HFFc6 (cell line): ENCODE data around the gene RAB11A. TPM values are rescaled to one million over a fixed set of nuclear protein-coding genes. Genes with fewer than 3 reads are reported as not detected.

Experiments
- DNase-seq: peaks from one replicate; pipeline ENCODE4 v3.0.0-alpha.2; 2018
- H3K27ac Mint-ChIP-seq: 2 replicates; pipeline ENCODE4 v1.8.0; 2020; ENCODE audit warnings: mild to moderate bottlenecking, mixed read lengths
- H3K27me3 Mint-ChIP-seq: 2 replicates; pipeline ENCODE4 v1.8.0; 2021; ENCODE audit warnings: mild to moderate bottlenecking, moderate library complexity, mixed read lengths; ENCODE audit not compliant: insufficient read depth
- H3K36me3 Mint-ChIP-seq: 2 replicates; pipeline ENCODE4 v1.8.0; 2021; ENCODE audit warnings: low read depth, mixed read lengths
- H3K4me1 Mint-ChIP-seq: 2 replicates; pipeline ENCODE4 v1.8.0; 2020; ENCODE audit warnings: low read depth, mixed read lengths
- H3K4me3 Mint-ChIP-seq: 2 replicates; pipeline ENCODE4 v1.8.0; 2020; ENCODE audit warnings: mild to moderate bottlenecking, moderate library complexity, mixed read lengths
- H3K9me3 Mint-ChIP-seq: 2 replicates; pipeline ENCODE4 v1.8.0; 2020; ENCODE audit warnings: mild to moderate bottlenecking, mixed read lengths
- CTCF ChIP-seq: fragments of 200-600 bp; sonication (generic); IDR thresholded peaks from 2 replicates; pipeline ENCODE4 v1.5.0; 2021; ENCODE audit warnings: antibody characterized with exemption, mild to moderate bottlenecking
- total RNA-seq, 6 experiments: library from RNA; stranded (reverse); fragmentation: NEBNext Ultra II Directional; extraction: Animal tissue kit (Norgen Biotek cat#: 25700); gene quantifications; 2 replicates in 1 of 6; 3 replicates in 5 of 6; pipeline ENCODE4 v1.2.3, GENCODE V29; 2021

Gene RAB11A
- total RNA-seq, 6 experiments from 2014 or later: 193 to 236 (median 223) TPM

- Mint-ChIP-seq H3K9me3 (no peaks in the 10 kb centered on the region), H3K27me3 (peaks cover 14% of the 10 kb centered on the region), H3K4me1 (peaks cover 28% of the 10 kb centered on the region), H3K4me3 (no peak overlapping the region), H3K27ac (no peak overlapping the region), H3K36me3 (no peaks in the 10 kb centered on the region)
- TF ChIP-seq CTCF: no peak
- DNase-seq: no peak
These were observed 67.0 kb downstream of the RAB11A start for GRCh38 chr15:65936282-65936681.

GRCh38 chr15:65937054-65937453 is 67.8 kb downstream of the RAB11A start:
- Mint-ChIP-seq H3K27ac (no peak overlapping the region), H3K27me3 (peaks cover 14% of the 10 kb centered on the region), H3K9me3 (no peaks in the 10 kb centered on the region), H3K36me3 (no peaks in the 10 kb centered on the region), H3K4me1 (peaks cover 35% of the 10 kb centered on the region), H3K4me3 (no peak overlapping the region)
- no peak for TF ChIP-seq CTCF
- DNase-seq: no peak

- Mint-ChIP-seq H3K27ac (no peak overlapping the region), H3K27me3 (peaks cover 14% of the 10 kb centered on the region), H3K4me1 (peaks cover 39% of the 10 kb centered on the region), H3K9me3 (no peaks in the 10 kb centered on the region), H3K36me3 (no peaks in the 10 kb centered on the region), H3K4me3 (no peak overlapping the region)
- TF ChIP-seq CTCF: no peak
- DNase-seq: peak; percentile 18
These were observed 68.2 kb downstream of the RAB11A start for GRCh38 chr15:65937476-65937875.

- Mint-ChIP-seq H3K36me3 (no peaks in the 10 kb centered on the region), H3K9me3 (no peaks in the 10 kb centered on the region), H3K4me3 (no peak overlapping the region), H3K27me3 (peaks cover 17% of the 10 kb centered on the region), H3K4me1 (peaks cover 41% of the 10 kb centered on the region), H3K27ac (no peak overlapping the region)
- DNase-seq: no peak
- TF ChIP-seq CTCF: no peak
These were observed 69.3 kb downstream of the RAB11A start for GRCh38 chr15:65938604-65939003.

- TF ChIP-seq CTCF: no peak
- Mint-ChIP-seq H3K36me3 (no peaks in the 10 kb centered on the region), H3K27me3 (peaks cover 17% of the 10 kb centered on the region), H3K9me3 (no peaks in the 10 kb centered on the region), H3K4me1 (peaks cover 41% of the 10 kb centered on the region), H3K4me3 (no peak overlapping the region), H3K27ac (peak overlapping the region; percentile 40; the same call in 1 of the 2 replicates)
- peak; percentile 91 for DNase-seq
These were observed 70.8 kb downstream of the RAB11A start for GRCh38 chr15:65939901-65940617.

- Mint-ChIP-seq H3K4me3 (no peak overlapping the region), H3K4me1 (peaks cover 41% of the 10 kb centered on the region), H3K27ac (no peak overlapping the region), H3K9me3 (no peaks in the 10 kb centered on the region), H3K27me3 (peaks cover 17% of the 10 kb centered on the region), H3K36me3 (no peaks in the 10 kb centered on the region)
- no peak for DNase-seq
- no peak for TF ChIP-seq CTCF
These were observed 71.3 kb downstream of the RAB11A start for GRCh38 chr15:65940618-65940909.
